OCI-LY1 (cell line): ENCODE data around the gene SAPCD1.

Experiments used
- EZH2 ChIP-seq: fragments of 200-600 bp; sonication (generic), shearing (Covaris generic); IDR thresholded peaks from 2 replicates; pipeline ENCODE4 v1.8.0; 2017; ENCODE audit warnings: borderline replicate concordance, mixed run types, mild to moderate bottlenecking, antibody characterized with exemption, low read length, moderate library complexity, mixed read lengths
- TF ChIP-seq, protein P1 (sequence below): fragments of 200-600 bp; sonication (generic), shearing (Covaris generic); IDR thresholded peaks from 2 replicates; pipeline ENCODE4 v1.5.1; 2017; ENCODE audit warnings: mild to moderate bottlenecking, antibody characterized with exemption, low read length, moderate library complexity, mixed read lengths

DNA sequence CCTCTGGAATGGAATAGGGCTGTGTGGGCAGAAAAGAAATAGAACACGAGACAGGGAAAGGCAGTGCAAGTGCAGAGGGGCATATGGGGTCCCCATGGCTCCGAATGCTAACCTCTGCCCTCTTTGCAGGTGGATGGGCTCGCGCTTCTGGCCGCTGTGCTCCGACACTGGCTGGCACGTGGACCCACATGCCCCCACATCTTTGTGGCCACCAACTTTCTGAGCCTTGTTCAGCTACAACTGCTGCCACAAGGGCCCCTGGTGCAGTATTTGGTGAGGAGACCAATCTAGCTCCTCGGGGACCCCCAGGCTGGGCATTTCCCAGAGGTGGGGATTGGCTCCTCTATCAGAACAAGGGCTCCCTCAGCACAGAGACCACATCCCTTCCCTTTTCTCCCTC is 1.1 kb upstream of the SAPCD1 start:
- no peak for TF ChIP-seq EZH2
- TF ChIP-seq, protein P1, sequence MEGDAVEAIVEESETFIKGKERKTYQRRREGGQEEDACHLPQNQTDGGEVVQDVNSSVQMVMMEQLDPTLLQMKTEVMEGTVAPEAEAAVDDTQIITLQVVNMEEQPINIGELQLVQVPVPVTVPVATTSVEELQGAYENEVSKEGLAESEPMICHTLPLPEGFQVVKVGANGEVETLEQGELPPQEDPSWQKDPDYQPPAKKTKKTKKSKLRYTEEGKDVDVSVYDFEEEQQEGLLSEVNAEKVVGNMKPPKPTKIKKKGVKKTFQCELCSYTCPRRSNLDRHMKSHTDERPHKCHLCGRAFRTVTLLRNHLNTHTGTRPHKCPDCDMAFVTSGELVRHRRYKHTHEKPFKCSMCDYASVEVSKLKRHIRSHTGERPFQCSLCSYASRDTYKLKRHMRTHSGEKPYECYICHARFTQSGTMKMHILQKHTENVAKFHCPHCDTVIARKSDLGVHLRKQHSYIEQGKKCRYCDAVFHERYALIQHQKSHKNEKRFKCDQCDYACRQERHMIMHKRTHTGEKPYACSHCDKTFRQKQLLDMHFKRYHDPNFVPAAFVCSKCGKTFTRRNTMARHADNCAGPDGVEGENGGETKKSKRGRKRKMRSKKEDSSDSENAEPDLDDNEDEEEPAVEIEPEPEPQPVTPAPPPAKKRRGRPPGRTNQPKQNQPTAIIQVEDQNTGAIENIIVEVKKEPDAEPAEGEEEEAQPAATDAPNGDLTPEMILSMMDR = no peak
